Measurements from ENCODE around the gene RDX.
"Not testable (repeated sequence)": the region's sequence is repeated elsewhere in the genome, so short reads cannot be mapped to it uniquely, and the experiment has no call there.

RDX gene

DNA sequence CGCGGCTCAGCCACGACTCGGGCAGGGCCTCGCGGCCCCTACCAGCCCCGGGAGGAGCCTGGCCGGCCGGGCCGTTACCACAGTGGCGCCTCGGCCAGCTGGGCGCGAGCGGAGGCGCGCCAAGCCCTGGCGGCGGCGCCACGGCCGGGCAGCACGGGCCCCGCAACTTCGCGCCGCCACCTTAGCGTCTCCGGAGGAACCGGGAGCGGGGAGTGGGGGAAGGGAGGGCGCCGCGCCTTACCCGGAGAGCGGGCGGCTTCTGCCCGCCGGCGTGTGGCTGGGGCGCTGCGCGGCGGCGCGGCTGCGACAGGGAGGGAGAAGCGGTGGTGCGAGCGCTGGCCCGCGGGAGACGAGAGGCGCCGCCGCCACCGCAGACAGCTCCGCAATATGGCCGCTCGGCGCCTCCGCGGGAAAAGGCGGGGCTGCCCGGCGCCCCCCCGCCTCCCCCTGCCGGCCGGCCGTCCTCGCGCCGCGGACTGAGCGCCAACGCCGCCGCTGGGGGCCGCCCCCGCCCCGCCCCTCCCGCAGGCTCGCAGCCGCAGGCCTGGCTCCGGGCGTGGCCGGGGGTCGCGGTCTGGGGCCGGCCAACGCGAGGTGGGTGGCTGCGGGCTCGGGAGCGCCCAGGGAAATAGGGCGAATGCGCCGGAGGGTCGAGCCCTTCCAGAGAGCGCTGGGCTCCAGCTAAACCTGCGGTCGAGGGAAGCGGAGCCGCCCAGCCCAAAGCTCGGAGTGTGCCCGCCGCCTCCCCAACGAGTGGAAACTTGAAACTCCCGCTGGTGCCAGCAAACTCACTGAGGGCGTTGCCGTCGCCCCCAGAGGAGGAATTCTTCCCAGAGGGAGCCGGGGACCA lies at the start of gene RDX:
TSS of gene RDX (minus strand) at position 389 of the 850 bp plus-strand sequence. CDS start 16,922 bp downstream, outside the sequence.
- peak; percentile 87 for DNase-seq

GRCh38 chr11:110345743-110346142 lies 49.3 kb upstream of the RDX start:
- no peak for DNase-seq

DNA sequence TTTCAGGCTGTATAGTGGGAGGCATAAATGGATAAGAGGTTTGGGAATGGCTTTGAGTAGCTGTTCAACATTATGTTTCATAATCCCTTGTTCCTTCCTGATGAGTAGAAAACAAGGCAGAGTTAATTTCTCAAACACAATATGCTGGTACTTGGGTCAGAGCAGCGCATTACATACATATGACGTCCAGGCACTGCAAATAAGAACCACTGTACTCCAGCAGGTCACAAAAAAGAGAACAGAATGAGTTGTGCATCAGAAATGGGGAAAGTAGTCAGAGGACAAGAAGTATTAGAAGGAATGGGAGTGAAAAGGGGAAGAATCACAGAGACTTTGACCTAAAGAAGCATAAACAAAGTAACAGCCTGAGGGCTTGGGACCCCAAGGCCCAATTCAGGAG lies 44.0 kb upstream of the RDX start:
- DNase-seq = no peak

GRCh38 chr11:110339456-110340250 lies 43.2 kb upstream of the RDX start:
- DNase-seq = no peak

DNA sequence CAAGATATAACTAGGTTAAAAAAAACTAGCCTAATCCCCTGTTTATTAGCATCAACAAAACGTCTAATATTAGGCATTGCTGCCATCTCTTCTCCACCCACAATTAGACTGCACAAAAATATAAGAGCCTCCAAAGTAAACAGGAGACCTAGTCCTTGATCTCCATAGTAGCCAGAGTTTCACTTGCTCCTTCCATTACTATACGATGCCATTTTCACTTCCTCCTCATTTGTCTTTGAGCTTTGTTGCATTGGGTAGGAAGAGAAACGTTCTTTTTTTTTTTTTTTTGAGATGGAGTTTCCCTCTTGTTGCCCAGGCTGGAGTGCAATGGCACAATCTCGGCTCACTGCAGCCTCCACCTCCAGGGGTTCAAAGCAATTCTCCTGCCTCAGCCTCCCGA lies 42.3 kb upstream of the RDX start:
- no peak for DNase-seq

GRCh38 chr11:110337570-110338193 lies 41.3 kb upstream of the RDX start:
- DNase-seq = no peak

DNA sequence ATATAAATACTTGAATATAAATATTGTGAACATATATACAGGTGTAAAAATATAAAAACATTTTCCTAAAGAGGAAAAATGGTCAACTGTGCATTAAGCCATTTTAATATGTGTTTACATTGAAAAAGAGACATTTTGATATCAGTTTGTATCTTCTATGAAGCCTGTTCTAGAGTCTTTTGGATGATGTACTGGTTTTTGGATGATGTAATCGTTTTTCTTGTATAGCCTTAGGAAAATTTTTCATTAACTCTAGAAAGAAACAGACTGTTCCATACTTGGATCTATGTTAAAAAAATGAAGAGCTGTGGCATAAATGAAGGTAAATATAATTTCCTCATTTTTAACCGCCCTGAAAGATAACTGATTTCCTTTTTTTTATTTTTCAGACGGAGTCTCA lies 39.6 kb upstream of the RDX start:
- no peak for DNase-seq

GRCh38 chr11:110335358-110335757 lies 38.9 kb upstream of the RDX start:
- DNase-seq = no peak

GRCh38 chr11:110331626-110332025 lies 35.2 kb upstream of the RDX start:
- DNase-seq = no peak

DNA sequence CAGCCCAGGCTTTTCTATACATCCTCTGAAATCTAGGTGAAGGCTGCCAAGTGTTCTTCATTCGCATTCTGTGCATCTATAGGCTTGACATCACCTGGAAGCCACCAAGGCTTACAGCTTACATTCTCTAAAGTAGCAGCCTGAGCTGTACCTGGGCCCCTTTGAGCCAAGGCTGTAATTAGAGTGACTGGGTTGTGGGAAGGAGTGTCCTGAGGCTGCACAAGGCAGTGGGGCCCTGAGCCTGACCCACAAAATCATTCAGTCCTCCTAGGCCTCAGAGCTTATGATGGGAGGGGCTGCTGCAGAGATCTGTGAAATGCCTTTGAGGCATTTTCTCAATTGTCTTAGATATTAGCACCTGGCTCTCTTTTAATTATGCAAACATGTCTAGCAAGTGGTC lies 33.0 kb upstream of the RDX start:
- DNase-seq = no peak

DNA sequence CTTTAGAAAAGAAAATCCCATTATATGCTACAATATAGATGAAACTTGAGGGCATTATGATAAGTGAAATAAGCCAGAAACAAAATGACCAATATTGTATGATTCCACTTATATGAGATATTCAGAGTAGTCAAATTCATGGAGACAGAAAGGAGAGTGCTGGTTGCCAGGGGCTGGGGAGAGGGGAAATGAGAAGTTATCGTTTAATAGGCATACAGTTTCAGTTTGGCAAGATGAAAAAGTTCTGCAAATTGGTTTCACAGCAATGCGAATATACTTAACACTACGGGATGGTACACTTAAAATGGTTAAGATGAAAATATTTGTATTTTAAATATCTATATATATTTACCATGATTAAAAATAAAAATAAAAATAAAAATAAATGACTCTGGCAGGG lies 31.1 kb upstream of the RDX start:
- no peak for DNase-seq

- DNase-seq = no peak
Observed at GRCh38 chr11:110323786-110324185, 27.4 kb upstream of the RDX start.

DNA sequence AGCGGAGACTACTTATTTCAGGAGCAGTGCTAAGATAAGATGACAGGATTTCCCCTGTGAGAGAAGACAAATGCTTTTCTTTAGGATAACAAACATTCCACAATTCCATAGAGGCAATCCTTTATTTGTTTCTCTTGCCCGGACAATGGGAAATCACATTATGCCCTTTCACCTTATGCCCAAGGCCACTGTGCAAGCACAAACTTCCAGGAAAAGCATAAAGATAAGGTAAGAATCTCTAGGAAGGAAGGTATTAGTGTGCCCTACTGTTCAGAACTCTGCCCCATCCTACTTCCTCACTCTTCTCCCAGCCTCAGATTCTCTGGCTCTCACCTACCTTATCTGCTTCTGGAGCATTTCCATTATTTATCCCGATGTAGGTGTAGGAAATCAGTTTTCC lies 23.1 kb upstream of the RDX start:
- no peak for DNase-seq

- no peak for DNase-seq
Observed at GRCh38 chr11:110318638-110319404, 22.4 kb upstream of the RDX start.

GRCh38 chr11:110317516-110317932 lies 21.1 kb upstream of the RDX start:
- no peak for DNase-seq

GRCh38 chr11:110314366-110315095 lies 18.1 kb upstream of the RDX start:
- DNase-seq = no peak

- no peak for DNase-seq
Observed at GRCh38 chr11:110312670-110313069, 16.3 kb upstream of the RDX start.

- no peak for DNase-seq
Observed at GRCh38 chr11:110311783-110312579, 15.6 kb upstream of the RDX start.

- no peak for DNase-seq
Observed at GRCh38 chr11:110308071-110308470, 11.7 kb upstream of the RDX start.

GRCh38 chr11:110306019-110306388 lies 9.6 kb upstream of the RDX start:
- DNase-seq = not testable (repeated sequence)
